K562 (cell line): ENCODE data around the gene AMBRA1. TPM values are rescaled to one million over a fixed set of nuclear protein-coding genes. Genes with fewer than 3 reads are reported as not detected.

Experiments used
- ATAC-seq: fragments of 200-7000 bp; cut with Tn5 transposase; 3 replicates; pipeline ENCODE4 v1.9.1; 2020; ENCODE audit warnings: moderate library complexity
- BruUV-seq: library from RNA; stranded (reverse); fragments of 400-500 nt; replicated peaks from 2 replicates; lab custom pipeline; 2021; lab: Mats Ljungman, UMichigan
- CTCF ChIA-PET: fragments of 300-600 bp; formaldehyde crosslinking; extraction: SDS; loops from one replicate; lab custom pipeline; 2021; ENCODE audit warnings: low intra/inter-chr PET ratio; lab: Yijun Ruan, JAX
- POLR2A ChIA-PET: fragments of 300-600, 350-650 bp; sonication (Branson Sonifier 250); formaldehyde crosslinking; extraction: SDS; loops from one replicate; lab custom pipeline; 2021; ENCODE audit warnings: antibody characterized with exemption, inconsistent platforms; lab: Yijun Ruan, JAX
- DNase-seq, 4 experiments: peaks; one replicate each; pipeline versions ENCODE4 v3.0.0 to v3.0.0-alpha.2; 2011 to 2018; ENCODE audit warnings: low spot score in 3 of 4, mixed read lengths in 3 of 4; ENCODE audit errors: extremely low read depth in 1 of 4
- FAIRE-seq: peaks from 2 replicates; lab custom pipeline; 2011; peaks lifted over from hg19 to GRCh38; lab: Jason Lieb, UNC
- H2AFZ ChIP-seq: 2 replicates; pipeline ENCODE4 v1.6.0; 2011; ENCODE audit warnings: low read depth, low read length, control low read depth, inconsistent platforms
- H3K27ac ChIP-seq: fragments of 200-600 bp; 3 replicates; pipeline ENCODE4 v1.8.0; 2011; ENCODE audit warnings: low read depth, mild to moderate bottlenecking, control low read depth, inconsistent platforms, low read length, moderate library complexity, mixed read lengths; ENCODE audit errors: extremely low read depth
- H3K27me3 ChIP-seq, 2 experiments: fragments of 300-600 bp in 1 of 2; 2 replicates in 1 of 2; 3 replicates in 1 of 2; pipeline versions ENCODE4 v1.6.0 to v1.8.0; 2011; ENCODE audit warnings: inconsistent platforms in 2 of 2, low read length in 2 of 2, mild to moderate bottlenecking in 1 of 2, mixed read lengths in 1 of 2, moderate library complexity in 1 of 2; ENCODE audit not compliant: control insufficient read depth in 2 of 2, insufficient read depth in 2 of 2
- H3K36me3 ChIP-seq: fragments of 300-600 bp; 3 replicates; pipeline ENCODE4 v1.8.0; 2011; ENCODE audit warnings: mild to moderate bottlenecking, low read length, inconsistent platforms; ENCODE audit not compliant: control insufficient read depth, insufficient read depth
- H3K4me1 ChIP-seq, 2 experiments: fragments of 200-600 bp in 1 of 2; replicated peaks in 1 of 2; 2 replicates in 1 of 2; 3 replicates in 1 of 2; pipeline versions ENCODE4 v1.5.1 to v1.8.0; 2011; ENCODE audit warnings: inconsistent platforms in 2 of 2, low read length in 2 of 2, mild to moderate bottlenecking in 1 of 2, mixed read lengths in 1 of 2, moderate library complexity in 1 of 2; ENCODE audit not compliant: control insufficient read depth in 2 of 2, insufficient read depth in 2 of 2
- H3K4me2 ChIP-seq: 2 replicates; pipeline ENCODE4 v1.6.1; 2011; ENCODE audit warnings: low read length, control low read depth, inconsistent platforms, mixed read lengths; ENCODE audit not compliant: insufficient read depth
- H3K4me3 ChIP-seq: fragments of 200-600 bp; sonication (generic), shearing (Covaris generic); 2 replicates; pipeline ENCODE4 v1.5.1; 2016; ENCODE audit warnings: control low read depth, inconsistent platforms
- H3K79me2 ChIP-seq: fragments of 200-600 bp; 3 replicates; pipeline ENCODE4 v1.8.0; 2011; ENCODE audit warnings: low read length, inconsistent platforms; ENCODE audit not compliant: control insufficient read depth, insufficient read depth
- H3K9ac ChIP-seq, 2 experiments: 2 replicates each; pipeline versions ENCODE4 v1.6.0 to v1.6.1; 2011; ENCODE audit warnings: low read depth in 2 of 2, low read length in 2 of 2, control low read depth in 1 of 2, inconsistent platforms in 1 of 2, mild to moderate bottlenecking in 1 of 2, mixed read lengths in 1 of 2; ENCODE audit not compliant: insufficient read depth in 1 of 2
- H3K9me1 ChIP-seq: one replicate; pipeline ENCODE4 v1.6.0; 2011; ENCODE audit warnings: inconsistent platforms, mild to moderate bottlenecking, low read length, moderate library complexity; ENCODE audit not compliant: control insufficient read depth, insufficient read depth
- H3K9me3 ChIP-seq: replicated peaks from 2 replicates; pipeline ENCODE4 v1.5.1; 2011; ENCODE audit warnings: low read depth, low read length, inconsistent platforms; ENCODE audit not compliant: control insufficient read depth, insufficient read depth
- H4K20me1 ChIP-seq: replicated peaks from 2 replicates; pipeline ENCODE4 v1.6.1; 2011; ENCODE audit warnings: low read length, inconsistent platforms, mixed read lengths; ENCODE audit not compliant: control insufficient read depth, insufficient read depth
- CAMTA2 ChIP-seq: fragments of 250-450 bp; sonication (Bioruptor Pico); conservative IDR thresholded peaks from 2 replicates; pipeline ENCODE4 v1.5.1; 2022
- E2F3 ChIP-seq: fragments of 250-450 bp; sonication (Bioruptor Pico); IDR thresholded peaks from 2 replicates; pipeline ENCODE4 v1.4.0; 2020; ENCODE audit warnings: mild to moderate bottlenecking
- GABPB1 ChIP-seq: sonication (generic); formaldehyde crosslinking; IDR thresholded peaks from 2 replicates; pipeline ENCODE4 v1.8.0; 2022; ENCODE audit warnings: mild to moderate bottlenecking, missing genetic modification reagents
- HNRNPL ChIP-seq: fragments of 200-400 bp; formaldehyde crosslinking; IDR thresholded peaks from 2 replicates; pipeline ENCODE4 v1.6.1; 2017; ENCODE audit warnings: low read depth, mild to moderate bottlenecking, low read length
- JUNB ChIP-seq: fragments of 450-650 bp; formaldehyde crosslinking; conservative IDR thresholded peaks from 2 replicates; pipeline ENCODE4 v1.4.0; 2020; ENCODE audit warnings: mild to moderate bottlenecking
- PCBP2 ChIP-seq: fragments of 200-400 bp; formaldehyde crosslinking; IDR thresholded peaks from 2 replicates; pipeline ENCODE4 v1.6.1; 2018; ENCODE audit warnings: low read length, low read depth, mild to moderate bottlenecking, moderate library complexity; ENCODE audit not compliant: poor library complexity, severe bottlenecking
- RAD51 ChIP-seq: fragments of 450-650 bp; IDR thresholded peaks from 2 replicates; pipeline ENCODE4 v1.7.1; 2016; ENCODE audit warnings: low read depth, mild to moderate bottlenecking, borderline replicate concordance
- RBM14 ChIP-seq: fragments of 200-400 bp; formaldehyde crosslinking; IDR thresholded peaks from 2 replicates; pipeline ENCODE4 v1.6.1; 2018; ENCODE audit warnings: low read depth, mild to moderate bottlenecking, low read length, moderate library complexity, borderline replicate concordance; ENCODE audit not compliant: insufficient read depth
- SRF ChIP-seq, 2 experiments: fragments of 250-450, 450-650 bp in 1 of 2; sonication (Bioruptor Pico) in 1 of 2; sonication (generic) in 1 of 2; formaldehyde crosslinking; IDR thresholded peaks; 2 replicates each; pipeline versions ENCODE4 v1.5.0 to v1.5.1; 2020 to 2022; ENCODE audit warnings: mild to moderate bottlenecking in 1 of 2, missing genetic modification reagents in 1 of 2
- ZC3H11A ChIP-seq: IDR thresholded peaks from 2 replicates; pipeline ENCODE4 v1.6.1; 2012; ENCODE audit warnings: low read depth, low read length, improper control_type of control experiment
- ZNF146 ChIP-seq: IDR thresholded peaks from one replicate; pipeline ENCODE4 v1.6.1; 2018; ENCODE audit warnings: missing compliant biosample characterization; ENCODE audit not compliant: unreplicated experiment
- WGBS: fragments of 100-300 bp; shearing (Covaris generic); methylation state at CpG from one replicate; pipeline ENCODE4 v1.1.6; 2016; ENCODE audit warnings: low coverage, mixed read lengths; ENCODE audit not compliant: insufficient coverage; ENCODE audit errors: missing lambda C conversion rate; 5-methylcytosine and 5-hydroxymethylcytosine counted together
- in situ Hi-C: fragments of 300-500 bp; cut with MboI; formaldehyde crosslinking; loops from 4 replicates; pipeline ENCODE4 v1.15.0; 2018; ENCODE audit warnings: inconsistent platforms, mixed read lengths
- intact Hi-C: fragments of 100-400 bp; cut with micrococcal nuclease; formaldehyde crosslinking; loops from 2 replicates; pipeline ENCODE4 v1.14.2; 2022
- polyA plus RNA-seq, 8 experiments: library from polyadenylated mRNA; depleted of rRNA in 4 of 8; stranded (reverse) in 5 of 8; unstranded in 3 of 8; fragments of >200 nt; fragmentation: Nextera tagmentation in 2 of 8; fragmentation: Illumina TruSeq in 1 of 8; extraction: Ambion mirVana in 2 of 8; extraction: Trizol in 1 of 8; gene quantifications; 2 replicates each; pipeline versions ENCODE4 v1.2.1 to v1.2.3, GENCODE V29; 2011 to 2014; ENCODE audit warnings: inconsistent platforms in 1 of 8, missing spikeins in 1 of 8
- total RNA-seq, 7 experiments: library from RNA; depleted of rRNA in 6 of 7; stranded (reverse); fragments of >200 nt in 6 of 7; fragmentation: Illumina TruSeq in 2 of 7; extraction: Trizol in 2 of 7; gene quantifications; 2 replicates each; pipeline versions ENCODE4 v1.2.1 to v1.2.3, GENCODE V29; 2011 to 2021; ENCODE audit warnings: low replicate concordance in 1 of 7
- TF ChIP-seq, protein P1 (sequence below), 2 experiments: fragments of 450-650 bp in 1 of 2; IDR thresholded peaks; 2 replicates each; pipeline ENCODE4 v1.6.1; 2011 to 2017; ENCODE audit warnings: low read depth in 2 of 2, antibody characterized with exemption in 1 of 2, borderline replicate concordance in 1 of 2, low read length in 1 of 2, mild to moderate bottlenecking in 1 of 2, mixed read lengths in 1 of 2; ENCODE audit not compliant: control insufficient read depth in 1 of 2
- TF ChIP-seq, protein P2 (sequence below): fragments of 450-650 bp; IDR thresholded peaks from 2 replicates; pipeline ENCODE4 v1.6.1; 2017; ENCODE audit warnings: mild to moderate bottlenecking, moderate library complexity
- TF ChIP-seq, protein P3 (sequence below): sonication (generic); formaldehyde crosslinking; IDR thresholded peaks from 2 replicates; pipeline ENCODE4 v1.9.0; 2022; ENCODE audit warnings: mild to moderate bottlenecking, missing genetic modification reagents

AMBRA1 gene
- total and polyA plus RNA-seq, 9 of the 15 experiments (the other 6 are each of a cell fraction or from before 2014, with no cell fraction given), result 0.15 to 24.5 (median 13.0) TPM

DNA sequence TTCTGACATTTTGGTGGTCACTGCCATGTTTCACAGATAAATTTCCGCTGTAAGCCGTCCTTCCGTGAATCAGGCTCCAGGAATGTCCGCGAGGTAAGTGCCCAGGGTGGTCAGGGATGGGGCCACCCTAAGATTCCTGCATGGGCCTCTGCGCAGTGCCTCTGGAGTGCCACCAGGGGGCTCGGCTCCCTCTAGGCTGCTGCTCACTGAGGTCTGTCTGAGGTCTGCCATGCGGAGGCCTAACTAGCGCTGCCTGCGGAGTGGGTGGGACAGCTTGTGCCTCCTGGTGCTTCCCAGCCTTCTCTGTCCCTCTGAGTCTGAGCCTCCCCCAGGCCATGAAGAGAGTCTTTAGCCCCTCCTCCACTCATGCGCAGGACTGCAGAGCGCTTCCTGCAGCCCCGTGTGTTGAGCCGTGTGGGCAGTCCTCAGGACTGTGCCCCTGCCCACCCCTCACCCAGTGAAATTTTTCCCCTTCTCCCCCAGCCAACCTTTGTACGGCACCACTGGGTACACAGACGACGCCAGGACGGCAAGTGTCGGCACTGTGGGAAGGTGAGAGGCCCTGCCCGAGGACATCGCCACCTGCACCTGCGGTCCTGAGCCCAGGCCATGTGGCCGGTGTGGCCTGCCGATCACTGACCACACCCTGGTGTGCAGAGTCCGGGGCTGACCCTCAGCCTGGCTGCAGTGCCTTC is 224.2 kb downstream of the AMBRA1 start:
- H3K9ac ChIP-seq, result peak overlapping the region in 1 of 2 experiments; percentile 65; a peak in 2 of 4 replicates
- intact Hi-C loops (loop anchor here (5.0 kb wide), 2 partner anchors 52 to 122 kb away; no protein-coding TSS in a partner anchor), in situ Hi-C loops (no loop called here)
- peaks cover 6 to 46% of the 10 kb centered on the region in 2 experiments for H3K4me1 ChIP-seq
- H3K36me3 ChIP-seq, result peaks cover 71% of the 10 kb centered on the region; the same call in 2 of the 3 replicates
- no peak overlapping the region for H2AFZ ChIP-seq
- ChIA-PET POLR2A (interaction anchor here (0.5 to 1.1 kb wide), 3 partner anchors 22 to 1184 kb away, joined by 3 to 4 read pairs (median 3); partner anchors contain the start of gene CHRM4), CTCF (interaction anchor here (1.2 to 1.3 kb wide), 2 partner anchors 18 to 168 kb away, joined by 6 read pairs; no protein-coding TSS in a partner anchor)
- no TSS peak for BruUV-seq
- H4K20me1 ChIP-seq, result no peaks in the 10 kb centered on the region; the same call in none of the 2 replicates
- peak; percentile 85 for ATAC-seq
- H3K4me2 ChIP-seq, result no peak overlapping the region
- peak; percentile 94 for FAIRE-seq
- no peak overlapping the region for H3K4me3 ChIP-seq
- WGBS, result 65% methylated on average over 24 of the region's 25 CpGs
- H3K27ac ChIP-seq, result no peak overlapping the region
- no peaks in the 10 kb centered on the region for H3K9me3 ChIP-seq
- H3K27me3 ChIP-seq, result no peaks in the 10 kb centered on the region
- H3K79me2 ChIP-seq, result no peaks in the 10 kb centered on the region
- peak; percentile 71 to 80 (median 76) for DNase-seq
- peaks cover 3% of the 10 kb centered on the region for H3K9me1 ChIP-seq
- TF ChIP-seq HNRNPL (no peak), E2F3 (no peak), JUNB (CRISPR knock-in tag) (no peak), CAMTA2 (CRISPR knock-in tag) (no peak), ZNF146 (CRISPR knock-in tag) (no peak), RAD51 (no peak), PCBP2 (no peak), ZC3H11A (0 out of 2 replicates have a peak, but pooled peaks have one; percentile 31), RBM14 (no peak), SRF (CRISPR knock-in tag; IDR thresholded peaks at IDR 0.05) (peak in 1 of 2 experiments; percentile 18; a peak in 1 of 4 replicates), GABPB1 (CRISPR knock-in tag) (0 out of 2 replicates have a peak, but pooled peaks have one; percentile 31)
- TF ChIP-seq, protein P1, sequence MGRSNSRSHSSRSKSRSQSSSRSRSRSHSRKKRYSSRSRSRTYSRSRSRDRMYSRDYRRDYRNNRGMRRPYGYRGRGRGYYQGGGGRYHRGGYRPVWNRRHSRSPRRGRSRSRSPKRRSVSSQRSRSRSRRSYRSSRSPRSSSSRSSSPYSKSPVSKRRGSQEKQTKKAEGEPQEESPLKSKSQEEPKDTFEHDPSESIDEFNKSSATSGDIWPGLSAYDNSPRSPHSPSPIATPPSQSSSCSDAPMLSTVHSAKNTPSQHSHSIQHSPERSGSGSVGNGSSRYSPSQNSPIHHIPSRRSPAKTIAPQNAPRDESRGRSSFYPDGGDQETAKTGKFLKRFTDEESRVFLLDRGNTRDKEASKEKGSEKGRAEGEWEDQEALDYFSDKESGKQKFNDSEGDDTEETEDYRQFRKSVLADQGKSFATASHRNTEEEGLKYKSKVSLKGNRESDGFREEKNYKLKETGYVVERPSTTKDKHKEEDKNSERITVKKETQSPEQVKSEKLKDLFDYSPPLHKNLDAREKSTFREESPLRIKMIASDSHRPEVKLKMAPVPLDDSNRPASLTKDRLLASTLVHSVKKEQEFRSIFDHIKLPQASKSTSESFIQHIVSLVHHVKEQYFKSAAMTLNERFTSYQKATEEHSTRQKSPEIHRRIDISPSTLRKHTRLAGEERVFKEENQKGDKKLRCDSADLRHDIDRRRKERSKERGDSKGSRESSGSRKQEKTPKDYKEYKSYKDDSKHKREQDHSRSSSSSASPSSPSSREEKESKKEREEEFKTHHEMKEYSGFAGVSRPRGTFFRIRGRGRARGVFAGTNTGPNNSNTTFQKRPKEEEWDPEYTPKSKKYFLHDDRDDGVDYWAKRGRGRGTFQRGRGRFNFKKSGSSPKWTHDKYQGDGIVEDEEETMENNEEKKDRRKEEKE (IDR thresholded peaks at IDR 0.05; ENCODE audit: borderline replicate concordance in 1 of 2, control insufficient read depth in 1 of 2, low read depth in 2 of 2, low read length in 1 of 2), result no peak
- TF ChIP-seq, protein P2, sequence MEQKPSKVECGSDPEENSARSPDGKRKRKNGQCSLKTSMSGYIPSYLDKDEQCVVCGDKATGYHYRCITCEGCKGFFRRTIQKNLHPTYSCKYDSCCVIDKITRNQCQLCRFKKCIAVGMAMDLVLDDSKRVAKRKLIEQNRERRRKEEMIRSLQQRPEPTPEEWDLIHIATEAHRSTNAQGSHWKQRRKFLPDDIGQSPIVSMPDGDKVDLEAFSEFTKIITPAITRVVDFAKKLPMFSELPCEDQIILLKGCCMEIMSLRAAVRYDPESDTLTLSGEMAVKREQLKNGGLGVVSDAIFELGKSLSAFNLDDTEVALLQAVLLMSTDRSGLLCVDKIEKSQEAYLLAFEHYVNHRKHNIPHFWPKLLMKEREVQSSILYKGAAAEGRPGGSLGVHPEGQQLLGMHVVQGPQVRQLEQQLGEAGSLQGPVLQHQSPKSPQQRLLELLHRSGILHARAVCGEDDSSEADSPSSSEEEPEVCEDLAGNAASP, result no peak
- TF ChIP-seq, protein P3, sequence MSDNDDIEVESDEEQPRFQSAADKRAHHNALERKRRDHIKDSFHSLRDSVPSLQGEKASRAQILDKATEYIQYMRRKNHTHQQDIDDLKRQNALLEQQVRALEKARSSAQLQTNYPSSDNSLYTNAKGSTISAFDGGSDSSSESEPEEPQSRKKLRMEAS (CRISPR knock-in tag), result peak; percentile 75
